CD4-positive, alpha-beta T cell treated with Interleukin-6 for 4 hours (primary cell): Measurements from ENCODE around the gene MAPK7.
A peak's percentile ranks its signal among the peaks of the same experiment; 100 is the strongest.

Experiments
- DNase-seq: peaks from one replicate; pipeline ENCODE4 v3.0.0-alpha.2; 2020; ENCODE audit warnings: mixed read lengths

The MAPK7 gene

GRCh38 chr17:19402171-19402570, 23.9 kb downstream of the MAPK7 start:
- DNase-seq = no peak

- DNase-seq = no peak
These were observed 24.7 kb downstream of the MAPK7 start for GRCh38 chr17:19403021-19403420.

- no peak for DNase-seq
These were observed 26.0 kb downstream of the MAPK7 start for GRCh38 chr17:19404264-19404663.

GRCh38 chr17:19405114-19405513, 26.8 kb downstream of the MAPK7 start:
- DNase-seq = no peak

GRCh38 chr17:19407601-19408345, 29.5 kb downstream of the MAPK7 start:
- no peak for DNase-seq

GRCh38 chr17:19408346-19408710, 30.0 kb downstream of the MAPK7 start:
- DNase-seq = no peak

GRCh38 chr17:19409066-19409465, 30.8 kb downstream of the MAPK7 start:
- DNase-seq = no peak

- no peak for DNase-seq
These were observed 31.2 kb downstream of the MAPK7 start for GRCh38 chr17:19409509-19409908.

- DNase-seq = no peak
These were observed 31.8 kb downstream of the MAPK7 start for GRCh38 chr17:19410091-19410490.

GRCh38 chr17:19410875-19411620, 32.8 kb downstream of the MAPK7 start, which contains the start of gene RNF112:
Gene RNF112, plus strand, starts transcription at chr17:19411232. Its CDS starts 177 bp downstream, at chr17:19411409.
- DNase-seq = no peak

- DNase-seq = no peak
These were observed 33.3 kb downstream of the MAPK7 start for GRCh38 chr17:19411631-19412030.

- DNase-seq = no peak
These were observed 34.2 kb downstream of the MAPK7 start for GRCh38 chr17:19412510-19412909.

- DNase-seq = no peak
These were observed 34.7 kb downstream of the MAPK7 start for GRCh38 chr17:19412984-19413383.

GRCh38 chr17:19413761-19414160, 35.5 kb downstream of the MAPK7 start:
- DNase-seq = no peak

- no peak for DNase-seq
These were observed 36.3 kb downstream of the MAPK7 start for GRCh38 chr17:19414396-19415280.

- no peak for DNase-seq
These were observed 37.0 kb downstream of the MAPK7 start for GRCh38 chr17:19415311-19415710.

- no peak for DNase-seq
These were observed 37.8 kb downstream of the MAPK7 start for GRCh38 chr17:19415806-19416775.

GRCh38 chr17:19417611-19418010, 39.3 kb downstream of the MAPK7 start:
- no peak for DNase-seq

- DNase-seq = peak; percentile 4
These were observed 40.1 kb downstream of the MAPK7 start for GRCh38 chr17:19418251-19418992.

- no peak for DNase-seq
These were observed 42.9 kb downstream of the MAPK7 start for GRCh38 chr17:19421219-19421618.

GRCh38 chr17:19421926-19422325, 43.6 kb downstream of the MAPK7 start:
- no peak for DNase-seq
